ENCODE measurements around the gene PECR. TPM values are rescaled to one million over a fixed set of nuclear protein-coding genes. Genes with fewer than 3 reads are reported as not detected.

PECR gene
- total RNA-seq, 1 experiment from 2014 or later: 15.3 TPM

GRCh38 chr2:216030216-216030615, 51.4 kb downstream of the PECR start:
- Histone ChIP-seq H2BK120ac (ENCODE audit: low read depth, low read length, poor library complexity, severe bottlenecking) (no peak overlapping the region), H2BK15ac (ENCODE audit: low read depth, low read length) (no peak overlapping the region), H3K4me1 (ENCODE audit: insufficient read depth, low read length) (no peaks in the 10 kb centered on the region), H2BK20ac (ENCODE audit: low read depth, low read length, poor library complexity, severe bottlenecking) (no peak overlapping the region), H4K5ac (ENCODE audit: insufficient read length, low read depth, low read length) (no peak overlapping the region), H2BK5ac (ENCODE audit: insufficient read length, low read length) (no peak overlapping the region), H3K79me2 (ENCODE audit: insufficient read depth, low read length) (no peaks in the 10 kb centered on the region), H4K20me1 (ENCODE audit: control insufficient read depth, insufficient read depth, insufficient read length) (peaks cover 2% of the 10 kb centered on the region), H2BK12ac (ENCODE audit: insufficient read length, low read depth, low read length) (no peak overlapping the region), H3K14ac (ENCODE audit: insufficient read depth, low read length) (no peak overlapping the region), H3K4me2 (ENCODE audit: insufficient read depth, insufficient read length, low read length) (no peak overlapping the region), H4K8ac (replicated peaks; ENCODE audit: insufficient read length, low read depth, low read length) (no peak overlapping the region), H3K9ac (ENCODE audit: extremely low read depth, insufficient read length, low read length) (no peak overlapping the region), H4K91ac (ENCODE audit: insufficient read length, low read depth, low read length) (no peak overlapping the region), H3K9me3 (ENCODE audit: control insufficient read depth, low read depth, low read length) (no peaks in the 10 kb centered on the region), H2AK5ac (ENCODE audit: insufficient read length, low read length) (no peak overlapping the region), H3K79me1 (ENCODE audit: insufficient read depth, low read depth, low read length, poor library complexity, severe bottlenecking) (no peaks in the 10 kb centered on the region), H3K4ac (ENCODE audit: low read depth, low read length) (no peak overlapping the region), H3K23me2 (ENCODE audit: insufficient read length, low read depth, low read length, poor library complexity, severe bottlenecking) (no peaks in the 10 kb centered on the region), H3K23ac (ENCODE audit: insufficient read length, low read depth, low read length) (no peak overlapping the region), H3K56ac (ENCODE audit: insufficient read length, low read depth, low read length) (no peak overlapping the region), H3K27ac (ENCODE audit: insufficient read length, low read depth, low read length) (no peak overlapping the region), H3T11ph (ENCODE audit: low read length) (no peak overlapping the region), H2AFZ (ENCODE audit: low read length) (no peak overlapping the region), H3K27me3 (ENCODE audit: insufficient read depth, low read length) (no peaks in the 10 kb centered on the region), H3K18ac (ENCODE audit: insufficient read length, low read depth, low read length) (no peak overlapping the region)
- Mint-ChIP-seq H3K27ac (no peak overlapping the region), H3K9me3 (no peaks in the 10 kb centered on the region), H3K36me3 (ENCODE audit: insufficient read depth in 1 of 3, low read depth in 3 of 3) (peaks cover 5 to 20% (median 9%) of the 10 kb centered on the region in 3 experiments; a peak in 5 of 7 replicates), H3K27me3 (ENCODE audit: low read depth) (no peaks in the 10 kb centered on the region), H3K4me1 (0 out of 4 replicates have a peak, but pooled peaks cover 0 to 4% of the 10 kb centered on the region in 2 experiments), H3K4me3 (no peak overlapping the region)
- WGBS (ENCODE audit: extremely low coverage, insufficient read length, low lambda C conversion rate): no CpG with 5 or more reads among the region's 3 CpGs
- DNase-seq: no peak
- TF ChIP-seq, protein P1, sequence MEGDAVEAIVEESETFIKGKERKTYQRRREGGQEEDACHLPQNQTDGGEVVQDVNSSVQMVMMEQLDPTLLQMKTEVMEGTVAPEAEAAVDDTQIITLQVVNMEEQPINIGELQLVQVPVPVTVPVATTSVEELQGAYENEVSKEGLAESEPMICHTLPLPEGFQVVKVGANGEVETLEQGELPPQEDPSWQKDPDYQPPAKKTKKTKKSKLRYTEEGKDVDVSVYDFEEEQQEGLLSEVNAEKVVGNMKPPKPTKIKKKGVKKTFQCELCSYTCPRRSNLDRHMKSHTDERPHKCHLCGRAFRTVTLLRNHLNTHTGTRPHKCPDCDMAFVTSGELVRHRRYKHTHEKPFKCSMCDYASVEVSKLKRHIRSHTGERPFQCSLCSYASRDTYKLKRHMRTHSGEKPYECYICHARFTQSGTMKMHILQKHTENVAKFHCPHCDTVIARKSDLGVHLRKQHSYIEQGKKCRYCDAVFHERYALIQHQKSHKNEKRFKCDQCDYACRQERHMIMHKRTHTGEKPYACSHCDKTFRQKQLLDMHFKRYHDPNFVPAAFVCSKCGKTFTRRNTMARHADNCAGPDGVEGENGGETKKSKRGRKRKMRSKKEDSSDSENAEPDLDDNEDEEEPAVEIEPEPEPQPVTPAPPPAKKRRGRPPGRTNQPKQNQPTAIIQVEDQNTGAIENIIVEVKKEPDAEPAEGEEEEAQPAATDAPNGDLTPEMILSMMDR (conservative IDR thresholded peaks at IDR 0.05): no peak

Measured in H9 (cell line).